RWPE2 (cell line): ENCODE measurements around the gene CFAP91.

Source experiments
- ATAC-seq: fragments of 200-7000 bp; cut with Tn5 transposase; 3 replicates; pipeline ENCODE4 v1.9.1; 2021; ENCODE audit warnings: low read depth
- DNase-seq: peaks from one replicate; pipeline ENCODE4 v3.0.0-alpha.2; 2020; ENCODE audit warnings: low spot score
- H3K27ac ChIP-seq: fragments of 450-650 bp; 2 replicates; pipeline ENCODE4 v1.5.1; 2017; ENCODE audit warnings: mild to moderate bottlenecking; ENCODE audit not compliant: poor library complexity, severe bottlenecking
- H3K27me3 ChIP-seq: fragments of 250-450 bp; sonication (Bioruptor Pico); 2 replicates; pipeline ENCODE4 v1.5.1; 2021; ENCODE audit warnings: mild to moderate bottlenecking, moderate library complexity; ENCODE audit not compliant: insufficient read depth, poor library complexity, severe bottlenecking
- H3K36me3 ChIP-seq: fragments of 250-450 bp; sonication (Bioruptor Pico); 2 replicates; pipeline ENCODE4 v1.5.1; 2020; ENCODE audit warnings: low read depth, mild to moderate bottlenecking, moderate library complexity
- H3K4me1 ChIP-seq: fragments of 250-450 bp; sonication (Bioruptor Pico); 2 replicates; pipeline ENCODE4 v1.5.1; 2021; ENCODE audit warnings: mild to moderate bottlenecking, moderate library complexity; ENCODE audit not compliant: insufficient read depth, poor library complexity, severe bottlenecking
- H3K4me3 ChIP-seq: fragments of 250-450 bp; sonication (Bioruptor Pico); 2 replicates; pipeline ENCODE4 v1.5.1; 2021; ENCODE audit warnings: mild to moderate bottlenecking, moderate library complexity; ENCODE audit not compliant: severe bottlenecking
- H3K9me3 ChIP-seq: fragments of 250-450 bp; sonication (Bioruptor Pico); 2 replicates; pipeline ENCODE4 v1.5.1; 2021; ENCODE audit warnings: mild to moderate bottlenecking, moderate library complexity; ENCODE audit not compliant: severe bottlenecking
- CTCF ChIP-seq: fragments of 450-650 bp; IDR thresholded peaks from one replicate; pipeline ENCODE4 v1.5.1; 2017; ENCODE audit warnings: mild to moderate bottlenecking, moderate library complexity; ENCODE audit not compliant: poor library complexity, severe bottlenecking

CFAP91 gene

GRCh38 chr3:119673875-119674274 is 28.9 kb upstream of the CFAP91 start:
- Histone ChIP-seq H3K36me3 (peaks cover 64% of the 10 kb centered on the region), H3K4me3 (no peak overlapping the region), H3K4me1 (peaks cover 6% of the 10 kb centered on the region), H3K27ac (no peak overlapping the region), H3K27me3 (no peaks in the 10 kb centered on the region), H3K9me3 (no peaks in the 10 kb centered on the region)
- ATAC-seq (no peak), DNase-seq (peak; percentile 59)
- TF ChIP-seq CTCF = no peak

GRCh38 chr3:119675188-119675874 is 27.5 kb upstream of the CFAP91 start:
- Histone ChIP-seq H3K27ac (no peak overlapping the region), H3K4me3 (no peak overlapping the region), H3K27me3 (no peaks in the 10 kb centered on the region), H3K9me3 (no peaks in the 10 kb centered on the region), H3K4me1 (peaks cover 6% of the 10 kb centered on the region), H3K36me3 (peaks cover 50% of the 10 kb centered on the region)
- ATAC-seq (no peak), DNase-seq (no peak)
- no peak for TF ChIP-seq CTCF

GRCh38 chr3:119676020-119676419 is 26.8 kb upstream of the CFAP91 start:
- H3K27me3 ChIP-seq = no peaks in the 10 kb centered on the region
- ATAC-seq (no peak), DNase-seq (no peak)
- no peak for TF ChIP-seq CTCF
- peaks cover 6% of the 10 kb centered on the region for H3K4me1 ChIP-seq
- peaks cover 43% of the 10 kb centered on the region for H3K36me3 ChIP-seq
- H3K9me3 ChIP-seq = no peaks in the 10 kb centered on the region
- H3K27ac ChIP-seq = peak overlapping the region; percentile 73
- H3K4me3 ChIP-seq = peak overlapping the region; percentile 53

DNA sequence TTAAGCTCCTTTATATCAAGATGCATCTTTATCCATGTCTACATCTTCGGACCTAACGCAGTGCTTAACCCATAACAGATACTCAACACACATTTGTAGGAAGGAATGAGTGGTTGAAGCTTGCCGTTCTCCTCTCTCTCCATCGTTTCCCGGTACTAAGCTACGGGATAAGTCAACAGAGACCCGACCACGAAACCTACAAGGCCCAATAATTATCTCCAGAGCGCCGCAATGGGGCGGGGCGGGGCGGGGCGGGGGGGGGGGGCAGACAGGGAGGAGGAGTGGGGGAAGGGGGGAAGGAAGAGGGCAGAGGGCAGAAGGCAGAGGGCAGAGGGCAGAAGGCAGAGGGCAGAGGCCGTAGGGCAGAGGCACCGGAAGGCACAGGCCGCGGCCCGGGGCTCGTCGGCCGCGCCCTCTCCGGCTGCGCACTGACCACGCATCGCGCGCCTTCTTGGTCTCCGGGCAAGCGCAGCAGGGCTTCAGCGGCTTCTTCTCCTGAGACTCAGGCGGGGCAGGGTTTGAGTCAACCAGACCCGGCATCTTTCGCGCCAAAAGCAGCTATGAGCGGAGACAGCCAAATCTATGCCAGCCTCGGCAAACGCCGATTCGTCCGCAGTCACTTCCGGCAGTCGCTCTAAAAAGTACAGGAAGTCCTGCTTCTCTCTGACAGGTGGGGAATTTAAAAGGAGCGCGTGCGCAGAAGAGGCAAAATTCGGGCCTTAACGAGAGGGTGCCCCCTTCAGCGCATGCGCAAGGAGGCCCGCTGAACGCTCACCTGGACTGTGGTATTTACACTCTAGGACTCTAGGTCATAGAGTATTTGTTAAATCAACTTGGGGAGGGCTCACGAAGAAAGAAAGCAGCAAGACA is 25.8 kb upstream of the CFAP91 start, which contains the start of gene COX17:
Gene COX17, minus strand, starts transcription at position 636 of the 870 bp plus-strand sequence. Its CDS starts 96 bp downstream, at position 540.
- DNase-seq (peak; percentile 93), ATAC-seq (peak; percentile 87)
- TF ChIP-seq CTCF = no peak
- no peaks in the 10 kb centered on the region for H3K27me3 ChIP-seq
- peaks cover 33% of the 10 kb centered on the region for H3K36me3 ChIP-seq
- H3K4me1 ChIP-seq = peaks cover 6% of the 10 kb centered on the region
- H3K4me3 ChIP-seq = peak within 1 kb of the TSS; percentile 53
- H3K27ac ChIP-seq = peak within 1 kb of the TSS; percentile 73
- no peaks in the 10 kb centered on the region for H3K9me3 ChIP-seq
